ENCODE measurements around the gene TMEM14C. TPM values are rescaled to one million over a fixed set of nuclear protein-coding genes. Genes with fewer than 3 reads are reported as not detected.

Gene TMEM14C
- total RNA-seq, 1 experiment from 2014 or later = 84.7 TPM

DNA sequence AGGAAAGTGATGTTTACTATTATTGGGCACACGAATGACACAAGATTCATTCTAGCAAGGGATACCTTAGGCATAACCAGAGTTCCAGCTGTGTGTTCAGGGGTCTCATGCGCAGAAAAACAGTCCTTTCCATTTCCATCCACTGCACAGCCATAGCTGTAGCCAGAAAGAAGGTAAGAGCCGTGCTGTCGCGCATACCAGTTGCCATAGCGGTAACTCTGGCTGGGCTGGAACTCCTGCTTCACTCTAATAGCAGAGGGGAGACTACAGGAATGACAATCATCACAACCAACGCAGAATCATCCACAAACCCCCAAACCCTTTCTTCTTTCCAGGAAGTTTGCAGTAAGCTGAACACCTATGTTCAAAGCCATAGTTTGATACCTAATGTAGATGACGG is 36.0 kb upstream of the TMEM14C start:
- BruUV-seq (replicated peaks) = no TSS peak
- no peak overlapping the region for H2AFZ ChIP-seq (ENCODE audit: low read depth, low read length, poor library complexity, severe bottlenecking)
- TF ChIP-seq CTCF (IDR thresholded peaks at IDR 0.05 in 2 of 3, conservative IDR thresholded peaks at IDR 0.05 in 1 of 3; ENCODE audit: borderline replicate concordance in 1 of 3, insufficient read depth in 1 of 3, low read depth in 2 of 3, low read length in 2 of 3) (no peak), EGR1 (IDR thresholded peaks at IDR 0.05; ENCODE audit: low read depth) (no peak), EZH2phosphoT487 (IDR thresholded peaks at IDR 0.05; ENCODE audit: borderline replicate concordance) (no peak), YY1 (IDR thresholded peaks at IDR 0.05; ENCODE audit: extremely low read depth, insufficient replicate concordance, low read depth, low read length) (no peak), TCF7L2 (IDR thresholded peaks at IDR 0.05; ENCODE audit: borderline replicate concordance, extremely low read depth, insufficient read depth, insufficient read length) (no peak), JUND (IDR thresholded peaks at IDR 0.05) (no peak), POLR2A (IDR thresholded peaks at IDR 0.05; ENCODE audit: borderline replicate concordance, extremely low read depth, insufficient read depth, insufficient read length) (no peak), SRF (IDR thresholded peaks at IDR 0.05; ENCODE audit: low read depth) (no peak), RAD21 (IDR thresholded peaks at IDR 0.05; ENCODE audit: low read depth) (no peak), ZFX (IDR thresholded peaks at IDR 0.05) (no peak), CEBPB (IDR thresholded peaks at IDR 0.05; ENCODE audit: low read depth) (no peak), SP1 (IDR thresholded peaks at IDR 0.05; ENCODE audit: low read depth) (no peak), EZH2 (IDR thresholded peaks at IDR 0.05) (no peak)
- TF ChIP-seq, protein P1, sequence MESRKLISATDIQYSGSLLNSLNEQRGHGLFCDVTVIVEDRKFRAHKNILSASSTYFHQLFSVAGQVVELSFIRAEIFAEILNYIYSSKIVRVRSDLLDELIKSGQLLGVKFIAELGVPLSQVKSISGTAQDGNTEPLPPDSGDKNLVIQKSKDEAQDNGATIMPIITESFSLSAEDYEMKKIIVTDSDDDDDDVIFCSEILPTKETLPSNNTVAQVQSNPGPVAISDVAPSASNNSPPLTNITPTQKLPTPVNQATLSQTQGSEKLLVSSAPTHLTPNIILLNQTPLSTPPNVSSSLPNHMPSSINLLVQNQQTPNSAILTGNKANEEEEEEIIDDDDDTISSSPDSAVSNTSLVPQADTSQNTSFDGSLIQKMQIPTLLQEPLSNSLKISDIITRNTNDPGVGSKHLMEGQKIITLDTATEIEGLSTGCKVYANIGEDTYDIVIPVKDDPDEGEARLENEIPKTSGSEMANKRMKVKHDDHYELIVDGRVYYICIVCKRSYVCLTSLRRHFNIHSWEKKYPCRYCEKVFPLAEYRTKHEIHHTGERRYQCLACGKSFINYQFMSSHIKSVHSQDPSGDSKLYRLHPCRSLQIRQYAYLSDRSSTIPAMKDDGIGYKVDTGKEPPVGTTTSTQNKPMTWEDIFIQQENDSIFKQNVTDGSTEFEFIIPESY (IDR thresholded peaks at IDR 0.05; ENCODE audit: extremely low read depth, insufficient replicate concordance, low read length) = no peak
- TF ChIP-seq, protein P2, sequence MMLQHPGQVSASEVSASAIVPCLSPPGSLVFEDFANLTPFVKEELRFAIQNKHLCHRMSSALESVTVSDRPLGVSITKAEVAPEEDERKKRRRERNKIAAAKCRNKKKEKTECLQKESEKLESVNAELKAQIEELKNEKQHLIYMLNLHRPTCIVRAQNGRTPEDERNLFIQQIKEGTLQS (IDR thresholded peaks at IDR 0.05) = no peak
- TF ChIP-seq, protein P3, sequence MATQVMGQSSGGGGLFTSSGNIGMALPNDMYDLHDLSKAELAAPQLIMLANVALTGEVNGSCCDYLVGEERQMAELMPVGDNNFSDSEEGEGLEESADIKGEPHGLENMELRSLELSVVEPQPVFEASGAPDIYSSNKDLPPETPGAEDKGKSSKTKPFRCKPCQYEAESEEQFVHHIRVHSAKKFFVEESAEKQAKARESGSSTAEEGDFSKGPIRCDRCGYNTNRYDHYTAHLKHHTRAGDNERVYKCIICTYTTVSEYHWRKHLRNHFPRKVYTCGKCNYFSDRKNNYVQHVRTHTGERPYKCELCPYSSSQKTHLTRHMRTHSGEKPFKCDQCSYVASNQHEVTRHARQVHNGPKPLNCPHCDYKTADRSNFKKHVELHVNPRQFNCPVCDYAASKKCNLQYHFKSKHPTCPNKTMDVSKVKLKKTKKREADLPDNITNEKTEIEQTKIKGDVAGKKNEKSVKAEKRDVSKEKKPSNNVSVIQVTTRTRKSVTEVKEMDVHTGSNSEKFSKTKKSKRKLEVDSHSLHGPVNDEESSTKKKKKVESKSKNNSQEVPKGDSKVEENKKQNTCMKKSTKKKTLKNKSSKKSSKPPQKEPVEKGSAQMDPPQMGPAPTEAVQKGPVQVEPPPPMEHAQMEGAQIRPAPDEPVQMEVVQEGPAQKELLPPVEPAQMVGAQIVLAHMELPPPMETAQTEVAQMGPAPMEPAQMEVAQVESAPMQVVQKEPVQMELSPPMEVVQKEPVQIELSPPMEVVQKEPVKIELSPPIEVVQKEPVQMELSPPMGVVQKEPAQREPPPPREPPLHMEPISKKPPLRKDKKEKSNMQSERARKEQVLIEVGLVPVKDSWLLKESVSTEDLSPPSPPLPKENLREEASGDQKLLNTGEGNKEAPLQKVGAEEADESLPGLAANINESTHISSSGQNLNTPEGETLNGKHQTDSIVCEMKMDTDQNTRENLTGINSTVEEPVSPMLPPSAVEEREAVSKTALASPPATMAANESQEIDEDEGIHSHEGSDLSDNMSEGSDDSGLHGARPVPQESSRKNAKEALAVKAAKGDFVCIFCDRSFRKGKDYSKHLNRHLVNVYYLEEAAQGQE (IDR thresholded peaks at IDR 0.05; ENCODE audit: low read depth) = no peak
- ChIA-PET RAD21 (ENCODE audit: low non-redundant PET in 1 of 2, low total read pairs in 2 of 2, uncharacterized antibody in 2 of 2, unreplicated experiment in 2 of 2) (no interaction called here), POLR2A (interaction anchor here (1.0 kb wide), 1 partner anchor 8 kb away, joined by 4 read pairs; the partner anchor contains the start of genes C6orf52 and PAK1IP1), CTCF (no interaction called here)
- no peaks in the 10 kb centered on the region for H3K27me3 ChIP-seq (ENCODE audit: insufficient read depth, low read length)
- H3K79me2 ChIP-seq (ENCODE audit: insufficient read depth, low read length) = no peaks in the 10 kb centered on the region
- H3K9me2 ChIP-seq (ENCODE audit: insufficient read depth) = no peaks in the 10 kb centered on the region
- H3K9ac ChIP-seq (ENCODE audit: low read length) = no peak overlapping the region
- no peaks in the 10 kb centered on the region for H3K4me1 ChIP-seq (ENCODE audit: control insufficient read depth in 1 of 2, insufficient read depth in 2 of 2, low read length in 2 of 2)
- intact Hi-C loops (cut with micrococcal nuclease) = no loop called here
- no peaks in the 10 kb centered on the region for H3K36me3 ChIP-seq (ENCODE audit: control insufficient read depth in 1 of 2, insufficient read depth in 2 of 2, low read length in 2 of 2)
- no peak overlapping the region for H3K4me2 ChIP-seq (ENCODE audit: low read length)
- DNase-seq (ENCODE audit: low read depth, low spot score) (no peak), ATAC-seq (no peak)
- no peak overlapping the region for H3K4me3 ChIP-seq (replicated peaks in 1 of 2; ENCODE audit: low read depth in 1 of 2, low read length in 2 of 2)
- no peaks in the 10 kb centered on the region for H4K20me1 ChIP-seq (ENCODE audit: insufficient read depth)
- no peaks in the 10 kb centered on the region for H3K9me3 ChIP-seq (ENCODE audit: control insufficient read depth in 1 of 2, insufficient read depth in 1 of 2, low read depth in 1 of 2, low read length in 2 of 2)
- no peak overlapping the region for H3K27ac ChIP-seq (ENCODE audit: low read depth, low read length)
